ENCODE results near the gene ZNF691. TPM values are rescaled to one million over a fixed set of nuclear protein-coding genes. Genes with fewer than 3 reads are reported as not detected.
A peak's percentile ranks its signal among the peaks of the same experiment; 100 is the strongest.
"Not testable (repeated sequence)": the region's sequence is repeated elsewhere in the genome, so short reads cannot be mapped to it uniquely, and the experiment has no call there.

Gene ZNF691
- total and polyA plus RNA-seq, 8 donors, result 9.9 to 22.2 (median 17.8) TPM

DNA sequence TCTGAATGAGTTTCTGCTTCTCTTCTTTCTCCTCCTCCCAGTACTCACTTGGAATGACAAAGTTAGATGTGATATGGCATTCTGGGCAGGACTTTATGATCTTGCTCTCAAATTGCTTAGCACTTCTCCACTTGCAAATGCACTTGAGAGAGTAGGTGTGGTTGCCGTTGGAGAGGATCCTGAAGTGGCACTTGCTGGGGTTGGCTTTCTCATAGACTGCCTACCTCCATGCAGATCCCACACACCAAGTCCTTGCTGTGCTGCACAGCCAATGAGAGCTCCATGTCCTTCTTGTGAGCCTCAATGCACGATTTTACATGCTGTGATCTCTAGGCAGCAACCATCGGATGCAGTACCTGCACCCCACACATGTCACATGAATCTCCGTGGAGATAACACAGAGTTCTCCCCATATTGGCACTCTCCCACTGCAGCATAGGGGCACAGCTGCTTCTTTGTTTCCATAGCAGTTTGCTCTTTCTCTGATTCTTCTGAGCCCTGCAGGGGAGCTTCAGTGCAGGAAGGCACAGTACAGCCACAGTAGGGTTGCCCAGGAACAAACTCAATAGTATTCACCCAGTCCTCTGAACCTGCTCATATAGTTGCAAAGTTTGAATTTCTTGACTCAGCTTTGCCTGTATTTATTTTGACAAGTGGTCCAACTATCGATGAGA, 45.2 kb downstream of the ZNF691 start:
- intact Hi-C loops (cut with DNase I), result no loop called here
- peak; percentile 98 for ATAC-seq
- TF ChIP-seq, protein P1, sequence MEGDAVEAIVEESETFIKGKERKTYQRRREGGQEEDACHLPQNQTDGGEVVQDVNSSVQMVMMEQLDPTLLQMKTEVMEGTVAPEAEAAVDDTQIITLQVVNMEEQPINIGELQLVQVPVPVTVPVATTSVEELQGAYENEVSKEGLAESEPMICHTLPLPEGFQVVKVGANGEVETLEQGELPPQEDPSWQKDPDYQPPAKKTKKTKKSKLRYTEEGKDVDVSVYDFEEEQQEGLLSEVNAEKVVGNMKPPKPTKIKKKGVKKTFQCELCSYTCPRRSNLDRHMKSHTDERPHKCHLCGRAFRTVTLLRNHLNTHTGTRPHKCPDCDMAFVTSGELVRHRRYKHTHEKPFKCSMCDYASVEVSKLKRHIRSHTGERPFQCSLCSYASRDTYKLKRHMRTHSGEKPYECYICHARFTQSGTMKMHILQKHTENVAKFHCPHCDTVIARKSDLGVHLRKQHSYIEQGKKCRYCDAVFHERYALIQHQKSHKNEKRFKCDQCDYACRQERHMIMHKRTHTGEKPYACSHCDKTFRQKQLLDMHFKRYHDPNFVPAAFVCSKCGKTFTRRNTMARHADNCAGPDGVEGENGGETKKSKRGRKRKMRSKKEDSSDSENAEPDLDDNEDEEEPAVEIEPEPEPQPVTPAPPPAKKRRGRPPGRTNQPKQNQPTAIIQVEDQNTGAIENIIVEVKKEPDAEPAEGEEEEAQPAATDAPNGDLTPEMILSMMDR (IDR thresholded peaks at IDR 0.05), result no peak
- H3K36me3 ChIP-seq, result no peaks in the 10 kb centered on the region
- no peaks in the 10 kb centered on the region for H3K9me3 ChIP-seq
- peaks cover 0 to 3% of the 10 kb centered on the region in 2 donors for H3K27me3 ChIP-seq
- H3K4me1 ChIP-seq, result no peaks in the 10 kb centered on the region
- H3K4me3 ChIP-seq, result no peak overlapping the region
- DNase-seq, result peak in 2 of 4 donors; percentile 56 to 58
- no peak overlapping the region for H3K27ac ChIP-seq

DNA sequence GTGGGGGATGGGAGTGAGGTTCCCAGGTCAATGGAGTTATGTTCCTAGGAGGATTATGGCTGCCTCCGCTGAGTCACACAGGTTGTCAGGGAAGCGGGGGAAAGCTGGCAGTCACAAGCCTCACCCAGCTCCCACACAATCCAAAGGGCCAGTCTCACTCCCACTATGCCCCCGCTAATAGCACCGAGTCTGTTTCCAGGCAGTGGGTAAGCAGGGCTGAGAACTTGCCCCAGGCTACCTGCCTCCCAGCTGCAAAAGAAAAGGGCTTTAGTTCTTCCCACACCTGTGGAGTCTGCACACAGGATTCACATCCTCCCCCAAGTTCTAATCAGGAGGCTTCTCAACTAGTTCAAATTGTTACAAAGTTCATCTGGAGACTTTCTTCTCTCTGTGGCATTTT, 53.5 kb downstream of the ZNF691 start:
- H3K4me3 ChIP-seq; H3K27me3 ChIP-seq; H3K9me3 ChIP-seq; DNase-seq; H3K4me1 ChIP-seq; ATAC-seq; H3K36me3 ChIP-seq; H3K27ac ChIP-seq; intact Hi-C loops (cut with DNase I): not testable (repeated sequence)

Other genes starting within 250 kb of the ZNF691 start
- gene PPIH, start 188.2 kb upstream of the ZNF691 start, total RNA-seq, result 10 to 100 TPM; 26.6 to 30.5 TPM
- gene PPIH, start 188.2 kb upstream of the ZNF691 start, polyA plus RNA-seq (ENCODE audit: insufficient read length in 6 of 6), result 10 to 100 TPM; 52.4 to 65.2 (median 59.0) TPM
- gene YBX1, start 164.2 kb upstream of the ZNF691 start, total RNA-seq, result 100 to 1,000 TPM; 552 to 685 TPM
- gene YBX1, start 164.2 kb upstream of the ZNF691 start, polyA plus RNA-seq (ENCODE audit: insufficient read length in 6 of 6), result 100 to 1,000 TPM; 461 to 581 (median 540) TPM
- not detected for gene CLDN19, start 106.4 kb upstream of the ZNF691 start, total RNA-seq
- 10 to 100 TPM; 16.5 to 24.1 (median 21.0) TPM for gene CLDN19, start 106.4 kb upstream of the ZNF691 start, polyA plus RNA-seq (ENCODE audit: insufficient read length in 6 of 6)
- gene P3H1, start 79.6 kb upstream of the ZNF691 start, total RNA-seq, result 10 to 100 TPM; 47.4 to 76.1 TPM
- 100 to 1,000 TPM in 1 of 6 donors, 10 to 100 TPM in 5; 82.1 to 101 (median 89.9) TPM for gene P3H1, start 79.6 kb upstream of the ZNF691 start, polyA plus RNA-seq (ENCODE audit: insufficient read length in 6 of 6)
- 1 to 10 TPM; 4.3 to 6.9 TPM for gene C1orf50, start 79.4 kb upstream of the ZNF691 start, total RNA-seq
- gene C1orf50, start 79.4 kb upstream of the ZNF691 start, polyA plus RNA-seq (ENCODE audit: insufficient read length in 6 of 6), result 10 to 100 TPM in 4 of 6 donors, 1 to 10 TPM in 2; 8.6 to 15.0 (median 14.4) TPM
- gene TMEM269, start 61.6 kb upstream of the ZNF691 start, total RNA-seq, result under 1 TPM in 1 of 2 donors, not detected in 1; 0.17 TPM
- gene TMEM269, start 61.6 kb upstream of the ZNF691 start, polyA plus RNA-seq (ENCODE audit: insufficient read length in 6 of 6), result 1 to 10 TPM in 5 of 6 donors, under 1 TPM in 1; 0.89 to 1.6 (median 1.4) TPM
- 10 to 100 TPM; 13.8 to 14.4 TPM for gene ERMAP, start 29.5 kb upstream of the ZNF691 start, total RNA-seq
- gene ERMAP, start 29.5 kb upstream of the ZNF691 start, polyA plus RNA-seq (ENCODE audit: insufficient read length in 6 of 6), result 10 to 100 TPM; 26.9 to 31.6 (median 30.1) TPM
- 10 to 100 TPM; 15.7 to 16.4 TPM for gene SVBP, start 29.2 kb upstream of the ZNF691 start, total RNA-seq
- 10 to 100 TPM; 65.3 to 72.2 (median 68.7) TPM for gene SVBP, start 29.2 kb upstream of the ZNF691 start, polyA plus RNA-seq (ENCODE audit: insufficient read length in 6 of 6)
- 10 to 100 TPM; 10.5 to 12.1 TPM for gene SLC2A1, start 112.3 kb downstream of the ZNF691 start, total RNA-seq
- 100 to 1,000 TPM in 1 of 6 donors, 10 to 100 TPM in 5; 40.3 to 109 (median 59.3) TPM for gene SLC2A1, start 112.3 kb downstream of the ZNF691 start, polyA plus RNA-seq (ENCODE audit: insufficient read length in 6 of 6)

All from left lung (tissue), 10 donors.